SJCRH30 (cell line): Measurements from ENCODE around the gene DCLK1. TPM values are rescaled to one million over a fixed set of nuclear protein-coding genes. Genes with fewer than 3 reads are reported as not detected.

Source experiments
- DNase-seq, 2 experiments: peaks; one replicate each; pipeline ENCODE4 v3.0.0-alpha.2; 2015 to 2020
- H3K27ac ChIP-seq: fragments of 250-450 bp; sonication (Bioruptor Pico); 2 replicates; pipeline ENCODE4 v1.5.1; 2020; ENCODE audit warnings: mild to moderate bottlenecking, moderate library complexity
- H3K27me3 ChIP-seq: fragments of 250-450 bp; sonication (Bioruptor Pico); 2 replicates; pipeline ENCODE4 v1.5.1; 2020; ENCODE audit warnings: mild to moderate bottlenecking, moderate library complexity
- H3K36me3 ChIP-seq: fragments of 250-450 bp; sonication (Bioruptor Pico); 2 replicates; pipeline ENCODE4 v1.5.1; 2020; ENCODE audit warnings: mild to moderate bottlenecking, moderate library complexity
- H3K4me1 ChIP-seq: fragments of 250-450 bp; sonication (Bioruptor Pico); 2 replicates; pipeline ENCODE4 v1.5.1; 2020; ENCODE audit warnings: mild to moderate bottlenecking, moderate library complexity
- H3K4me3 ChIP-seq: fragments of 250-450 bp; sonication (Bioruptor Pico); 2 replicates; pipeline ENCODE4 v1.5.1; 2020; ENCODE audit warnings: mild to moderate bottlenecking, moderate library complexity
- H3K9me3 ChIP-seq: fragments of 250-450 bp; sonication (Bioruptor Pico); replicated peaks from 2 replicates; pipeline ENCODE4 v1.5.1; 2020; ENCODE audit warnings: mild to moderate bottlenecking, moderate library complexity
- total RNA-seq: library from RNA; depleted of rRNA; stranded (reverse); fragments of >200 nt; shearing (Covaris generic); gene quantifications from 2 replicates; pipeline ENCODE4 v1.2.3, GENCODE V29; 2014

DCLK1 gene
- total RNA-seq, 1 experiment from 2014 or later: 17.9 TPM

DNA sequence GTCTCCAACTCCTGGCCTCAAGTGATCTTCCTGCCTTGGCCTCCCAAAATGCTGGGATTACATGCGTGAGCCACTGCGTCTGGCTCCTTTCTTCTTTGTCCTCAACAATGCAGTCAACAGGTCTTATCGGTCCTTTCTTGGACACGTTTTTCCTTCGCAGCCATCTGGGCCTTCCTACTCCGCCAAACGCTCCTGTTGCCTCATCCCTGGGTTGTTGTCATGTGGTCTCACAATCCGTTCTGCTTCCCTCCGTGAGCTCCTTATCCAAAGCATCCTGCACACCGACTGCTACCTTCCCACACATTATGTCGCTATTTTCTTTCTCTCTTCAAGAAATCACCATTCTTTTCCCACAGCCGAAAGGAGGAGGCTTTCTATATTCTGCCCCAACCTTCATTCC, 306.8 kb downstream of the DCLK1 start:
- DNase-seq: no peak
- H3K4me1 ChIP-seq: no peaks in the 10 kb centered on the region
- no peaks in the 10 kb centered on the region for H3K36me3 ChIP-seq
- H3K27me3 ChIP-seq: no peaks in the 10 kb centered on the region
- H3K27ac ChIP-seq: no peak overlapping the region
- no peaks in the 10 kb centered on the region for H3K9me3 ChIP-seq
- H3K4me3 ChIP-seq: no peak overlapping the region

DNA sequence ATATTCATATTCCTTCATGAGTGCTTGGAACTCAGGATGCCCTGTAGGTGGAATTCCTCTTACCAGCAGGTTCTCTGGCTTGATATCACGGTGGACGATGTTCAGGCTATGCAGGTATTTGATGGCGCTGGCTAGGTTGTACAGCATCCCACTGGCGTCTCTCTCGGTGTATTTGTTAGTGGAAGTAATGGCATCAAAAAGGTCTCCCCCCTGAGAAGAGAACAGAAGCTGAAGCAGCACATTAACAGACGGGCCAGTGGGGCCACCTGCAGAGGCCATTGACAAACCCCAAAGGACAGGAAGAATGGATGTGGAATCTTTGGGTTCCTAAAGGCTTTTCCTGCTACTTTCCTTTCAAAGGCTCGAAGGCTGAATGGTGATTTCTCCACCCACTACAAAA, 308.5 kb downstream of the DCLK1 start:
- Histone ChIP-seq H3K27ac (no peak overlapping the region), H3K27me3 (no peaks in the 10 kb centered on the region), H3K4me3 (no peak overlapping the region), H3K9me3 (no peaks in the 10 kb centered on the region), H3K4me1 (no peaks in the 10 kb centered on the region), H3K36me3 (no peaks in the 10 kb centered on the region)
- no peak for DNase-seq

DNA sequence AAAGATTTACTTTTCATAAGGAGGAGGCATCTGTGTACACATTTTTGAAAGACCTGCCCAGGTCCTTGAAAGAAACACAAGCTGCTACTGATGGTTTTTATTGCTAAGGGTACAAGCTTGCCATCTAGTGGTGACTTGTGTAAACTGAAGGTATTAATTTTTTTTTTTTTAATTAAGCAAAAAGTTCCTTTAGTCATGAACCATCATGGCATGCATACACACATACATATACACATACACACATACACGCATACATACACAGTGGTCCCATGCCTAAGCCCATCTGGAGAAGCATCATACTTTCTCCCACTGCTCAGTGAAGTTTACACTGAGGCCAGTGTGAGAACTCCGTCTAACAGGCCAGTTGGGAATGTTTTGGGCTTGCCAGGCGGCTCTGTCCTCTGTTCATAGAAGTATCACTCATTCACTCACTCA, 312.5 kb downstream of the DCLK1 start:
- Histone ChIP-seq H3K9me3 (no peaks in the 10 kb centered on the region), H3K4me3 (no peak overlapping the region), H3K36me3 (no peaks in the 10 kb centered on the region), H3K27me3 (no peaks in the 10 kb centered on the region), H3K27ac (no peak overlapping the region), H3K4me1 (peaks cover 8% of the 10 kb centered on the region; the same call in 1 of the 2 replicates)
- DNase-seq: peak in 1 of 2 experiments; percentile 74

DNA sequence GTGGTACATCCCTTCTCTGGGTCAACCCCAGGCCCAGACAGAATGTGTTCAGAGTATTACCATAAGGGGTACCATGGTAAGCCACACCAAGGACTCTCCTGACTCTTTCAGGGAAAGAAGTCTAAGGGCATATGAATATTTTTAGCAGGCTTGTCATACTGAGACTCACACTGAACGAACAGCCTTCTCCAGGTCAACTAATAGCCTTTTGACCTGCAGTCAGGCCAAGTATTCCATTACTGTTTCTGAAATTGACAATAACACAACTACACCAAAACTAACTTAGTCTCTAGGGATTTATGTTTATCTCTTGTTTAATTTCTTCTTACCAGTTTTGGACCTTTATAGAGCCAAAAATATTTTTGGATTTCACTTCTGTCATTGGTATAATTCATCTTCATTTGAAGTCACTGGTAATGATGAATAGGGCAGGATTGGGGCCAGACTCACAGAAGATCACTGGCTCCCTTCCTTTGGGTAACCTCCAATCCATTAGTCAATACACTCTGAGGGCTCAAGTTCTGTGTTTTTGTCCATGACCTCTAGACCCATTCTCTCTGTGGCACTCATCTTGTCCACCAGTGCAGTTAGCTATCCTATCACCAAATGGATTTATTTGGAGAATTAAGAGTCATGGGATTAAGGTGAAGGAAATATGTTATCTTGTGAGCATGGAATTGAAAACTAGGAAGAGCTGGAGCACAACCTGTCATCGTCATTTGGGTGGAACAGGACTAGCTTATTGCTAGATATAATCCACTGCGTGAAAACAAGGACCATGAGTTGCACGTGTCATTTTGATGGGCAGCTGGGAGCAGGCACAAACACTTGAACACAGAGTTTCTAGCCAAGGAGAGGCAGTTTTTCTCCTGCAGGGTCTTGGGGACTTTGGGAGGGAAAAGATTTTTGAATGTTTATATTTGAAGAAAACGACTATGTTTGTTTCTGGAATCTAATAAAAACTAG, 313.3 kb downstream of the DCLK1 start:
- Histone ChIP-seq H3K27me3 (no peaks in the 10 kb centered on the region), H3K36me3 (no peaks in the 10 kb centered on the region), H3K27ac (no peak overlapping the region), H3K4me1 (peaks cover 12% of the 10 kb centered on the region; the same call in 1 of the 2 replicates), H3K9me3 (no peaks in the 10 kb centered on the region), H3K4me3 (no peak overlapping the region)
- no peak for DNase-seq

DNA sequence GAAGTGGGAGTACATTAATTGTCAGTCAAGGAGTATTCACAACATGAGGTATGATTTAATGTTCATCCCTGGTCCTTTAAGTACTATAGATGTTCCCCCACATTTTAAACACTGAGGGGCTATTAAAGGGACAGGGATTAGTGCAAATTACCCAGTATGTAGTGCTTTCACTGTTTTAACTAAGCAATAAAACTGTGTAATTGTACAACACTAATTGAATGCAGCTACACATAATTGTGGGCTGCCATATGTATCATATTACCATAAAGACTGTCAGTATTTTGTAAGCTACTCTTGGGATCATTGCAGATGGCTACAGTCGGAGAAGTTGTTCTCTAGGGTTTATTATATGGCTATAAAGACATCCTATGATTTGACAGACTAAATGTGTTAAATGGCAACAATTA, 316.6 kb downstream of the DCLK1 start:
- DNase-seq: peak in 1 of 2 experiments; percentile 42
- no peaks in the 10 kb centered on the region for H3K27me3 ChIP-seq
- no peaks in the 10 kb centered on the region for H3K9me3 ChIP-seq
- H3K27ac ChIP-seq: no peak overlapping the region
- no peaks in the 10 kb centered on the region for H3K36me3 ChIP-seq
- no peak overlapping the region for H3K4me3 ChIP-seq
- peaks cover 12% of the 10 kb centered on the region for H3K4me1 ChIP-seq

DNA sequence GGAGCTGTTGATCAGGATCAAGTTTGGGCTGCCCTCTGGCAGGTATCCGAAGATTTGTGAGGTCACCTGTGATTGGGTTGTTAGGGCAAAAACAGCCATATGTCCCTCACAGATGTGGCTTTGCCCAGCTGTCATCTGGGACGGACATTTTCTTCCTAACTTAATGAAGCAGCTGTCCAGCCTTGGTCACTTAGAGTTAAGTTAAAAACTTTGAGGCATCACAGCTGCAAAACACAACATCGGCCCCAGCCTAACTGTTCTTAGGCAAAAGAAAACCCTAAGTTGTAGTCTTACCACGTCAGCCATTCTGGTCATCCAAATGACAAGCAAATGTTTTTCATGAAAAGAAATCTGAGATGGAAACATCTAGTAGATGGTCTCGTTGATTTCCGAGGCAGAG, 318.4 kb downstream of the DCLK1 start:
- no peaks in the 10 kb centered on the region for H3K9me3 ChIP-seq
- no peaks in the 10 kb centered on the region for H3K36me3 ChIP-seq
- peak; percentile 39 to 73 for DNase-seq
- no peaks in the 10 kb centered on the region for H3K27me3 ChIP-seq
- no peak overlapping the region for H3K27ac ChIP-seq
- H3K4me1 ChIP-seq: peaks cover 12% of the 10 kb centered on the region
- no peak overlapping the region for H3K4me3 ChIP-seq

DNA sequence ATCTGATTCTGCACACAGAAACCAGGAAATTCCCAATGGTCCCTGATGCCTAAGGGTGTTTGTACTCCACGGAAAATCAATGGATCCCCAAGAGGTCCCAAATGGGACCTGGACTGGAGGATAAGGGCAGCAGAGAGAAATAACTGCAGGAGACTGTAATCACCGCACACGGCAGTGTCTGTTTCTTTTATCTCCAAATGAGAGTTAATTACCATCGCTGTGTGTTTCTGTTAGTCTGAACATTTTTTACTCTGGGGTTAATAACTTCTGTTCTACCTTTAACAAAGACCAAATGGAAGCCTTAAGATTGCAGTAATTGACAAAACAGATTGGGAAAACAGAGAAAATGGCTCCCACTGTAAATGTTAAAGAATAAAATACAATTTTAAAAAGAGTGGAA, 320.9 kb downstream of the DCLK1 start:
- Histone ChIP-seq H3K36me3 (no peaks in the 10 kb centered on the region), H3K9me3 (no peaks in the 10 kb centered on the region), H3K27ac (no peak overlapping the region), H3K27me3 (no peaks in the 10 kb centered on the region), H3K4me1 (peaks cover 12% of the 10 kb centered on the region), H3K4me3 (no peak overlapping the region)
- no peak for DNase-seq

DNA sequence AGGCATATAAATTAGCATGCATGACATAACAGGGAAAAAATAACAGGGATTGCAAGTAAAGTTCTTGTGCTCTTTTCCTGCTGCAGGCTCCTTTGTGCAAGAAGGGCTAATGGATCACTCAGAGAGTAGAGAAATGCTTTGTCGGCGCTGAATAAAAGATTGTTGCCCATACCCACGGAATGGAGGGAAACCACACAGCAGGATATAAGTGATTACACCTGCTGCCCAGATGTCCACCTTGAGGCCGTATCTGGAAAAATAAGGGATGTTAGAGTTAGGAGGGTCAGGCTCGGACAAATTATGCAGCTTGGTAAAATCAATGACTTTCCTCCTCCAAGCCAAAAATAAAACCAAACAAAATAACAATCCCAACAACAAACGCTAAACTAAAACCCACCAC, 322.3 kb downstream of the DCLK1 start:
- H3K27ac ChIP-seq: no peak overlapping the region
- no peaks in the 10 kb centered on the region for H3K27me3 ChIP-seq
- H3K4me1 ChIP-seq: peaks cover 4% of the 10 kb centered on the region; the same call in 1 of the 2 replicates
- no peaks in the 10 kb centered on the region for H3K36me3 ChIP-seq
- DNase-seq: no peak
- no peak overlapping the region for H3K4me3 ChIP-seq
- H3K9me3 ChIP-seq: no peaks in the 10 kb centered on the region

DNA sequence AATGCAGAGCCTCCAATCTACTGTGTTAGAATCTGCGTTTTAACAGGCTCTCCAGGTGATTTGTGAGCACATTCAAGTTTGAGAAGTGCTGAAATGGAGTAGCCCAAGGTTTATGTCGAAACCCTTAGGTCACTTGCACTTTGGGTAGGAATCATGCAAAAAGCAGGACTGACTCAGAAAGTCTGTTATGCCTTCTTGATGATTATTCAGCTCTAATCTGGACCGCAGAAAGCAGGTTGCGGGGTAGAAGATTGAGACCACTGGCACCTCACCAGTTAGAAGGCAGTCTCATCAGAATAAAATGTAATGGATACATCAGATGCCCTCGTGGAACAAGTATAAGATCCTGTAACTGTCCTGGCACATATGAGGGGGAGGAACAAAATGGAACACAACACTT, 326.3 kb downstream of the DCLK1 start:
- no peaks in the 10 kb centered on the region for H3K9me3 ChIP-seq
- no peak overlapping the region for H3K4me3 ChIP-seq
- H3K4me1 ChIP-seq: no peaks in the 10 kb centered on the region
- no peaks in the 10 kb centered on the region for H3K27me3 ChIP-seq
- no peak overlapping the region for H3K27ac ChIP-seq
- DNase-seq: no peak
- H3K36me3 ChIP-seq: no peaks in the 10 kb centered on the region

DNA sequence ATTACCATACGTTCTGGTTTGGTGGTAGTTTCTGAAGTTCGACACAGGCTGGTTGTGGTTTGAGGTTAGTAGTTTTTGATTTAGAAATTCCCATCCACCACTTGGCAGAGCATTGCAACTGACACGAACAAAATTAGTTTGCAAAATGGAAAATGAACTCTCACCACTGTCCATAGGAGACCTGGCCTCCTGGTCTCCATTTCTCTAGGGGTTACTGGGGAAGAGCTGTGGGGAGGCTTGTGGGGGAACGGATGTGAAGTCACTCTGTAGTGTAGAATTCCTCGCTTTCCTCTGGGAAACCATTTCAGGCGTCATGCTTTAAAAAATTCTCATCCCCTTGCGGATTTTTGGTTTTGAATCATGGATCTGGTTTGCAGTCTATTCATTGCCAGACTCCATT, 333.2 kb downstream of the DCLK1 start:
- Histone ChIP-seq H3K27me3 (no peaks in the 10 kb centered on the region), H3K27ac (no peak overlapping the region), H3K4me1 (no peaks in the 10 kb centered on the region), H3K36me3 (no peaks in the 10 kb centered on the region), H3K9me3 (no peaks in the 10 kb centered on the region), H3K4me3 (no peak overlapping the region)
- DNase-seq: no peak

DNA sequence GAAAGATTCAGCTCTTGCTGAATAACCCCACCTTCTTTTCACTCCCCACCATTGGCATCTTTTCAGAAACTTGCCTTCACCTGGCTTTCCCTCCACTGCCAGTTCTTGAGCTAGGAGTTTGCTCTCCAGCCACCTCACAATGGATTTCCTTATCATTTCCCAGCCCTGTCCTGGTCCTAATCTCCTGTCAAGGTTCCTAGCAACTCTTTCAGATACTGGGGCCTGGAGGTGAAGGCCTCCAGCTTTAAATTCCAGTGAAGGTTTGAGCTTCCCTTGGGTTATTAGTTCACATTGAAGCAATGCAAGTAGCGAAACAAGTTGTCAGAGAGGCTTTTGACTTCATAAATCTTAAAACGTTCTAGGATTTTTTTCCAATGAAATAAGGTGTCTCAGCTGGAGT, 333.9 kb downstream of the DCLK1 start:
- H3K27me3 ChIP-seq: no peaks in the 10 kb centered on the region
- H3K36me3 ChIP-seq: no peaks in the 10 kb centered on the region
- H3K4me1 ChIP-seq: no peaks in the 10 kb centered on the region

DNA sequence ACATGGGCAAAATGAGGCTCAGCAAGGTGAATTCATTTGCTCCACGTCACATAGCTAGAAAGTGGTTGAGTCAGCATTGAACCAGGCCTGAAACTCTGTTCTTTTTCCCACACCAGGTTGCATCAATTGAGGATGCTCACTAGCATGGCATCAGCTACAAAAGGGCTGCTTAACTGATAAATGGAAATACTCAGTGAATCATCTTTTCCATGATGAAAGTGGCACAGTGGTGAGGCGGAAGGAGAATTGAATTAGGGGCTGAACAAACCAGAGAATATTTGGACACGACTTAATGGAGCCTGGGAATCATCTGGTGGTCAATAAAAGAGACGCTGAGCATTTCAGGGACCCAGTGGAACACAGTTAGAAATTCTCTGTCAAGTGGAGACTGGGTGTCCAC, 334.6 kb downstream of the DCLK1 start:
- H3K27me3 ChIP-seq: no peaks in the 10 kb centered on the region
- DNase-seq: no peak
- no peaks in the 10 kb centered on the region for H3K9me3 ChIP-seq
- H3K4me1 ChIP-seq: no peaks in the 10 kb centered on the region
- H3K4me3 ChIP-seq: no peak overlapping the region
- H3K27ac ChIP-seq: no peak overlapping the region
- H3K36me3 ChIP-seq: no peaks in the 10 kb centered on the region

More for the DNA sequence above, 333.9 kb downstream of the DCLK1 start:
- Histone ChIP-seq H3K9me3 (no peaks in the 10 kb centered on the region), H3K27ac (no peak overlapping the region), H3K4me3 (no peak overlapping the region)
- DNase-seq: no peak

DNA sequence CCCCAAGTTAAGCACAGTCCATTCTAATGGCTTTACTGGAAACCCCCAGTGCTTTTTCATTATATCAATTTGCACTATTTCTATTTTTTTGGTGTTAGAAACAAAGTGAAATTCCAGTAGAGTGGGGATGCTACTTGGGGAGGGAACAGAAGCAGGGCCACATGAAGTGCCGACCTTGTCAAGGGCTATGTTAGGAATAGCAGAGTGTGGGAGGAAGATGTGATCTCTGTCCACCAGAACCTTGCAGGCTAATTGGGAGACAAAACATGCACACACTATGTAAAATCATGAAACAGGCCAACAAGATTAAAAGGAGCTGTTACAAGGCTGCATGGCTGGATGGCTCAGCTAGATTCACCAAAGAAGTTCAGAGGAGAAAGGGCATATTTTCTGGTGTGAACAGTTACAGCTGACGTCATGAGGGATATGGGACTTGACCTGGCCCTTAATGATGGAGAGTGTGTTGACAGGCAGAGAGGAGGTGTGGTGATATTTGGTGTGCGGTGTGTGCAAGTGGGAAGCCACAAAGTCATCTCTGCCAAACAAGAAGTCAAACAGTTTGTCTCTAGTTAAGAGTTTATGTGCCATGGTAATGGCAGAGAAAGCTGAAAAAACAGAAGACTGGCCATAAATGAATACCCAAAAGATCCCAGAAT, 336.3 kb downstream of the DCLK1 start:
- Histone ChIP-seq H3K9me3 (no peaks in the 10 kb centered on the region), H3K27ac (no peak overlapping the region), H3K36me3 (no peaks in the 10 kb centered on the region), H3K4me3 (no peak overlapping the region), H3K27me3 (no peaks in the 10 kb centered on the region), H3K4me1 (no peaks in the 10 kb centered on the region)
- DNase-seq: no peak

DNA sequence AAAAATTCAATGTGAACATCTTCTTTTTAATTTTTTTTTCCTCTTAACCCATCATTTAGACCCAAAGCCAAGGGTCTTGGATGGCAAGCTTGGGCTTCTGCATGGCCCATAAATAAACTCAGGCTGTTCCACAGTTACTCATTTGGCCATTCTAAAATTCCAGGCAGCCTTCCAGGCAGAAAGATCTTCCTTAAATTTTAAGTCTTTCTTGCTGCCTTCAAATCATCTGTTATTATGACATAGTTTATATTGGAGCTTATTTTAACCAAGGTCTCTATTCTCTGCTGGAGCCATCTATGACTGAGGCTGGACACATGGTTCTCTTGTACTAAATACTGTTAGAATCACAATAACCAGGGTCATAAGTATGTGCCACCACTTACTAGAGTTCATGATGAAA, 337.4 kb downstream of the DCLK1 start:
- Histone ChIP-seq H3K36me3 (no peaks in the 10 kb centered on the region), H3K4me3 (no peak overlapping the region), H3K9me3 (no peaks in the 10 kb centered on the region), H3K27ac (no peak overlapping the region), H3K27me3 (no peaks in the 10 kb centered on the region), H3K4me1 (no peaks in the 10 kb centered on the region)
- DNase-seq: no peak

DNA sequence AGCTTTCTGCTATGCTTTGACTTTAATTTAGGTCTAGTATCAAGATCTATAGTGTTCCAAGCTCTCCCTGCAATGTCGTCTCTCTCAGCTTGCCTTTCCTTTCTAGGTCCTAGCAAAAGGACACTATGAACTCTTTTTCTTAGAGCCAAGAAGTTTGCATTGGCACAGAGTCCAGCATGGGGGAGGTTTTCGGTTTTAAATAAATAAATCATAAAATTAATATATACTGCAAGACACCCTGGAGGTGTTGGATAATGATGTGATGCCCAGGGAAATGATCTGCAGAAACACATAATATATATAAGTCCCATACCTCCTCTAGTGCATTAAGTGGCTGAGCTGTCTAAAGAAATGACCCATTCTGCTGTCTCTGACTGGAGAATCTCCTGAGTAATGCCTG, 338.3 kb downstream of the DCLK1 start:
- H3K27ac ChIP-seq: no peak overlapping the region
- no peaks in the 10 kb centered on the region for H3K27me3 ChIP-seq
- H3K4me1 ChIP-seq: no peaks in the 10 kb centered on the region
- DNase-seq: no peak
- H3K36me3 ChIP-seq: no peaks in the 10 kb centered on the region
- H3K9me3 ChIP-seq: no peaks in the 10 kb centered on the region
- H3K4me3 ChIP-seq: no peak overlapping the region
